RPMI7951 (cell line): ENCODE measurements around the gene MYO1G. TPM values are rescaled to one million over a fixed set of nuclear protein-coding genes. Genes with fewer than 3 reads are reported as not detected.

Experiments
- DNase-seq: peaks from one replicate; pipeline ENCODE4 v3.0.0-alpha.2; 2012; ENCODE audit warnings: low read depth
- total RNA-seq: library from RNA; depleted of rRNA; stranded (reverse); fragments of >200 nt; shearing (Covaris generic); gene quantifications from 2 replicates; pipeline ENCODE4 v1.2.3, GENCODE V29; 2014

The MYO1G gene
- total RNA-seq, 1 experiment from 2014 or later, result not detected

DNA sequence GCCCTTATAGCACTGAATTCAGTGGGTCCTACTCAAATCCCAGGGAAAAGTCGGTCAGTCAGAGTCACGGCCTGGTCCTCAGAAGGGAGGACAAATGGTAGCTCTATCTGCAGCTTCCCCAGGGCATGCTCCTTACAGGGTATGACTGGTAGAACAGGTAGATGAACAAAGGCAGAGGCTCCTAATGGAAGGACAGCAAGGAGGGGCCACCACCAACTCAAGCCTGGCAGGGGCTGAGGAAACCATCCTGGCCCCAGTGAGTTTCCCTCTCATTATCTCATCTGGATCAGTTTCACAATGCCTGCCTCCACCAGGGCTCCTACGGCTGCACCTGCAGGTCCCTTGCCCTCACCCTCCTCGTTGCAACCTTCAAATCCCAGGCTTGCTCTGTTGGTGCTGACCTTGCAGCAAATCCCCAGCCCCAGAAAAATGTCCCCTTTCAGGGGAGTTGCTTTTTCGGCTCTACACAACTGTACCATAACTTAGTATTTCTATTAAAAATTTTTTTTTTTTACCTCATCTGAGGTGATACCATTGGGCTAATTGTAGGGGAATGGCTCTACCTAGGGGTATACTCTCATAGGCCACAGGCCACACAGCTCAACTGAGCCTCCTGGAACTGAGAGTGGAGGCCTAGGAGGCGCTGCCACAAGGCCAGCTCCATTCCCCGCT is 2.4 kb upstream of the MYO1G start:
- DNase-seq, result no peak

GRCh38 chr7:44980393-44981034 is 1.7 kb upstream of the MYO1G start:
- peak; percentile 93 for DNase-seq

GRCh38 chr7:44979481-44980392 is 922 bp upstream of the MYO1G start:
- DNase-seq, result peak; percentile 55

GRCh38 chr7:44977959-44978335 is 868 bp downstream of the MYO1G start:
- DNase-seq, result no peak

DNA sequence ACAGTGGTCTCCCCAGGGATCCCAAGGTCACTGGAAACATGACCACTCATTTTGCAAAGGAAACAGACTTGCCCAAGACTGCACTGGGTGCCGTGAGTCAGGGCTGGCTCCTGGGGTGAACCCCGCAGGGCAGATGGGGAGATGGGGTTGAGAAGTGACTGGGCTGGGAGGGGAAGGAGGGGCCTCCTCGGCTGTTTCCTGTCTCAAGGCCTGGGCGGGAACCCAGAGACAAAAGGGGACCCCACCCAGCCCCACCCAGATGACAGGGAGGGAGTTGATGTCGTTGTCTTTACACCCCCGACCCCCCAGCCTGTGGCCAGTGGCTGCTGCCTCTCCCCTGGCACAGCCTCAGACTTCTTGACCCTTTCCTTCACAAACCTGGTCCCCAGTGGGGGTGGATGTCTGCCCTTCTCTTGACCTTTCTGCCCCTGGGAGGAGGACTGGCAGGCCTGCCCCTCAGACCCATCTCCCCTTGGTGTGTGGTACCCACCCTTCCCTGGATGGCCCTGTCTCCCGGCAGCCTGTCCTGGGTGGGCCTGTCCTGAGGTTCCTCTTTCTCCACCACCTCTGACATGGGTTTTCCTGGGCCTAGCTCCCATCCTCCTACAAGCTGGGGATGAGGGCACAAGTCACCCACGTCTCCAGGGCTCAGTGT is 1.4 kb downstream of the MYO1G start:
- no peak for DNase-seq

DNA sequence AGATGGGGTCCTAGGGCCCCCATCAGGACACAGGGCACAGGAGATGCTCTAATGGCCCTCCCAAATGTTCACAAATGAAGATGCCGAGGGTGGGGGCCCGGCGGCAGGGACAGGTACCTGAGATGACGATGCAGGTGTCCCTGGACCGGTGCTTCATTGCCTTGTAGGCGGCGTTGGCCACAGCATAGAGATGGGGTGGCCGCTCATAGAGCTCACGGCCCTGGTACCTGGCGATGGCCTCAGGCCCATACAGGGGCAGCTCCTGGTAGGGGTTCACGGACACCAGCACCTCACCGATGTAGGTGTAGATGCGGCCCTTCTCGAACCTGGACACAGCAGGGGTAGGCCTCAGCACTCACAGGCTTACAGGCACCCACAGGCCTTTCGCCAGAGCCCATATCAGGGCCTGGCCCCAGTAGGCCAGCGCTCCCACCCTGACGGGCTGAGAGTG is 2.0 kb downstream of the MYO1G start:
- no peak for DNase-seq

GRCh38 chr7:44976040-44976745 is 2.6 kb downstream of the MYO1G start:
- DNase-seq, result no peak

DNA sequence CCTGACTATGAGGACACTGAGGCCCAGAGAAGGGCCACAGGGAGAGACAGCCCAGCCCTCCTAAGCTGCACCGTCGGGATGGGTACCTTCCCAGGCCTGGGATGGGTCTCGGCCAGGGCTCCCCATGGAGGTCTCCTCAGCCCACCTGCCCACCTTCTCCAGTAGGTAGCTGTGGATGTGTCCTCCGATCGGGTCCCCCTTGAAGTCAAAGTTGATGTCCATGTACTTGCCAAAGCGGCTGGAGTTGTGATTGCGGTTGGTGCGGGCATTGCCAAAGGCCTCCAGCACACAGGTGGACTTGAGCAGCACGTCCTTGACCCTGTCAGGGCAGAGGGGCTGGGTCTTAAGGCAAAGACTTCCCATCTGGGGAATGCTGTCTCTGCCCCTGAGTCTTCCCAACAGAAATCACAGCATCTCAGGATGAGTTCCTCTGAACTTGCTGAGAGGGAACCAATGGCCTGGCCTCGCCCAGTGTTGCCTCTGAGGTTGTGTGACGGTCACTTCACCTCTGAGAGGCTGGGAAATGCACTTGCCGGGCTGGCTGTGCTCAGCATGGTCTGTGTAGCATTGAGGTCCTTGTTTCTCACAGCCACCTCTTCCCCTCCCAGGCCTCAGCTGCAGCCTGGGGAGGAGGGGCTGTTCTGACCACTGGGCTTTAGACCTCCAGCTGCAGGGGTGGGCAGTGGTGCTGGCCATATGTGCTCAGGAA is 3.3 kb downstream of the MYO1G start:
- DNase-seq, result no peak

GRCh38 chr7:44974549-44974948 is 4.3 kb downstream of the MYO1G start:
- no peak for DNase-seq

DNA sequence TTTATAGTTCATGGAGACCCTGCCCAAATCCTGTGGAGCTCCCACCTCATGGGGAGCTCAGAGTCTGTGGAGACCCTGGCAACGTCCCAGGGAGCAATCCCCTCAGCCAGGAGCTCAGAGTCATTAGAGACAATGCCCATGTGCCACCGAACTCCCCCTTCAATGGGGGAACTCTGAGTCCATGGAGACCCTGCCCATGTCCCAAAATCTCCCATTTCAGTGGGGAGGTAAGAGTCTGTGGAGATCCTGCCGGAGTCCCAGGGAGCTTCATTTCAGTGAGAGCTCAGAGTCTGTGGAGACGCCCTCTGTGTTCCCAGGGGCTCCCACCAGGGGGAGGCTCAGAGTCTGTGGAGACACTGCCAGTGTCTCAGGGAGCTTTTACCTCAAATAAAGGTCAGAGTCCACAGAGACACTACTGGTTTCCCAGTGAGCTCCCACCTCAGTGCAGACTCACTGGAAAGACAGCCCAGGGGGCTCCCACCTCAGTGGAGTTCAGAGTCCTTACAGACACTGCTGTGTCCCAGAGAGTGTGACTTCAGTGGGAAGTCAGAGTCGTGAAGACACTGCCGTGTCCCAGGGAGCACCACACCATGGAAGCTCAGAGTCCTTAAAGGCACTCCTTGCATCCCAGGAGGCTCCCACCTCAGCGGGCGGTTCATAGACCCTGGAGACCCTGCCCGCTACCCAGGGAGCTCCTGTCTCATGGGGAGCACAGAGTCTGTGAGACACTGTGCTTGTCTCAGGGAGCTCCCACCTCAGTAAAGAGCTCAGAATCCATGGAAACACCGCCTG is 5.0 kb downstream of the MYO1G start:
- DNase-seq, result peak; percentile 28

DNA sequence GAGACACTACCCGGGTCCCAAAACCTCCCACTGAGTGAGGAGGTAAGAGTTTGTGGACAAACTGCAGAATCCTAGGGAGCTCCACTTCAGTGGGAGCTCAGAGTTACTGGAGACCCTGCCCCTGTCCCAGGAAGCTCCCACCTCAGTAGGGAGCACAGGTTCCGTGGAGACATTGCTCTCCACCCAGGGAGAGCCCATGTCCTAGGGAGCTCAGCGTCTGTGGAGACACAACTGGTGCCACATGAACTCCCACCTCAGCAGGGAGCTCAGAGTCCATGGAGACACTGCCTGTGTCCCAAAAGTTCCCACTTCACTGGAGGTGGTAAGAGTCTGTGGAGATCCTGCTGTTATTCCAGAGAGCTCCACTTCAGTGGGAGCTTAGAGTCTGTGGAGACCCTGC is 6.3 kb downstream of the MYO1G start:
- no peak for DNase-seq

- DNase-seq, result no peak
Observed at GRCh38 chr7:44971902-44972441, 6.8 kb downstream of the MYO1G start.

GRCh38 chr7:44971188-44971901 is 7.5 kb downstream of the MYO1G start:
- DNase-seq, result no peak

DNA sequence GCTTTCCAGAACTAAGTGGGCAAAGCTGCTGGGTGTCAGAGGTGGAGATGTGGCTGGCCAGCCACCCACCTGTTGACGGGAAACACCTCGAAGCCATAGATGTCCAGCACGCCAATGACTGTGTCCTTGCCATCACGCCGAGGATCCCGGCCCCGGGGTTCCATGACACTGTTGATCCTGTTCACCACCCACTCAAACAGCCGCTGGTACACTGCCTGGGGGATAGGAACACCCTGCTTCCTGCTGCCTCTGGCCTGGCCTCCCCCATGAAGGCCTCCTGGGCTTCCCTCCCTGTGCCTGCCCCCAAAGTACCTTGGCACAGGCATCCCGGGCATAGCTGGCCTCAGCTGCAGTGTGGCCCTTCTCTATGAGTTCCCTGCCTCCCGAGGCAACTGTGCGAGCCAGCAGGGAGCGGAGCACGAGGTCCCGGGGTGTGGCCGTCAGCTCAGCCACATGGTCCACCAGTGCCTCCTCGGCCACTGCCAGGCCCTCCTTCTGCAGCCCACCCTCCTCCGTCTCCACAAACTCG is 8.2 kb downstream of the MYO1G start:
- no peak for DNase-seq

DNA sequence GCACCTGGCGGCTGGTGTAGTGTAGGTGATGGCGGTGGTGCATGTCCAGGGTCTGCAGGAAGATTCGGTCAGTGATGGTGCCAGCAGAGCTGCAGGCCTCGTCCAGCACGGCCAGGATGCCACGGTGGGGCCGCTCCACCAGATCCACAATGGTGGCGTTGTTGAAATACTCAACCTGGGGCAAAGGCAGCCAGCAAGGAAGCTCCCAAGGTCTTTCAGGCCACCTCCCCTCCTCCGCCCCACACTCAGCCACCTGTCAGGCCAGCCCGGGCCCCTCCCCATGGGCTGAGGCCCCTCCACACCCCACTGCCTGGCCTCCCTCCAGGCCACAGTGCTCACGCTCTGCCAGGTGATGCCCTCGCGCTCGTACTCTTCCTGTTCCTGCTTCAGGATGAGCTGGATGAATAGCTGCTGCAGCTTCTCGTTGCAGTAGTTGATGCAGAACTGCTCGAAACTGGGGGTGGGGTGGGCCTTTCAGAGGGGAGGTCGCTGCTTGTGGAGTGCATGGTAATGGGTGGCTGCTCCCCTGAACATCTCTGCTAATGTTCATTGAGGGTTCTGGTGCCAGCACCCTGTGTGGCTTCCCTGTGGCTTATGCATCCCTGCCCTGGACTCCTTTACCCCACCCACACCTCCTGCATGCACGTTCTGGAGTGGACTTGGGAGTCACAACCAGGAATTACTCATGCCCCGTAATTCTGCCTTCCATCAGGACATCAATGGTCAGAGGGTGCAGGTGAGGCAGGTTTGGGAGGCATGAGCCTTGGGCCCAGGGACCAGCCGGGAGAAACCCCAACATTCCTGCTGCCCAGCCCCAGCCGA is 8.9 kb downstream of the MYO1G start:
- DNase-seq, result no peak

DNA sequence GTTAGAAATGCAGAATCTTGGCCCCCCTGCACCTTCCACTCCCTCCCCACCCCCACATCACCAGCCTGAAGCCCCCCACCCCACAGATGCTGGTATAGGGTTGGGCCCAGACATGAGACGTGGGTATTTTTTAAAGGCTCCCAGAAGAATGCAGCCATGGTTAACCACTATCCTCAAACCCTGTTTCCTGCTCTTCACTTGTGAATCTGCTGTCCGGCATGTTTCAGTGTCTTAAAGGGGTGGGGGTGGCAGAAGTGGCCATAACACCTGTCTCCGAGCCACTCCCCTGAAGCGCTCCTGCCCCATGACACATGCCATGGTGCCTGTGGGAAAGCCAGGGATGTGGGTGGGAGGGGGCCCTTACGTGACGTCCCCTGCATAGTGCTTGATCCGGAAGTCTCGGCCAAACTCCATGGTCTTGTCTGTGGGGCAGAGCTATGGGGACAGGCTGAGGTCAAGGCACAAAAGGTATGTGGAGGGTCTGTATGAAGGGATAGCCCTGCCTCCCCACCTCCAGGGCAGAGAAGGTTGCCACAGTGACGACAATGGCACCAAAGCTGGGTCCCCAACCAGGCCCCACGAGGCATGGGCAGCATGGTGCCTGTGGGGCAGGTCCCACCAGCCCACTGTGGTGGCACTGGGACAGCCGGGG is 9.6 kb downstream of the MYO1G start:
- DNase-seq, result no peak
